Spleen (tissue), 11 donors: ENCODE measurements around the gene LTBR. TPM values are rescaled to one million over a fixed set of nuclear protein-coding genes. Genes with fewer than 3 reads are reported as not detected.

Source experiments
- DNase-seq: peaks from one replicate; pipeline ENCODE4 v3.0.0-alpha.2; 2020
- H3K27ac ChIP-seq, 8 donors: fragments of 200-600 bp; sonication (generic) in 7 of 8; 1 replicate in 4 of 8; 2 replicates in 4 of 8; pipeline versions ENCODE4 v1.5.0 to v1.8.0; 2016 to 2021; ENCODE audit warnings: inconsistent platforms in 4 of 8, mild to moderate bottlenecking in 4 of 8, moderate library complexity in 1 of 8
- H3K27me3 ChIP-seq, 7 donors: fragments of 200-600 bp; sonication (generic) in 6 of 7; replicated peaks in 1 of 7; 1 replicate in 4 of 7; 2 replicates in 3 of 7; pipeline versions ENCODE4 v1.5.0 to v1.8.0; 2016 to 2021; ENCODE audit warnings: inconsistent platforms in 3 of 7, mild to moderate bottlenecking in 1 of 7
- H3K36me3 ChIP-seq, 6 donors: fragments of 200-600 bp; sonication (generic) in 5 of 6; 1 replicate in 4 of 6; 2 replicates in 2 of 6; pipeline versions ENCODE4 v1.5.0 to v1.8.0; 2016 to 2021; ENCODE audit warnings: inconsistent platforms in 2 of 6
- H3K4me1 ChIP-seq, 6 donors: fragments of 200-600 bp; sonication (generic) in 5 of 6; 1 replicate in 3 of 6; 2 replicates in 3 of 6; pipeline versions ENCODE4 v1.5.0 to v1.8.0; 2016 to 2021; ENCODE audit warnings: inconsistent platforms in 3 of 6
- H3K4me3 ChIP-seq, 8 donors: fragments of 200-600 bp; sonication (generic) in 7 of 8; 1 replicate in 4 of 8; 2 replicates in 4 of 8; pipeline versions ENCODE4 v1.5.0 to v1.8.0; 2016 to 2021; ENCODE audit warnings: inconsistent platforms in 4 of 8, mild to moderate bottlenecking in 4 of 8, moderate library complexity in 2 of 8
- H3K9me3 ChIP-seq, 8 donors: fragments of 200-600 bp; sonication (generic) in 7 of 8; 1 replicate in 4 of 8; 2 replicates in 4 of 8; pipeline versions ENCODE4 v1.5.0 to v1.8.0; 2016 to 2021; ENCODE audit warnings: inconsistent platforms in 4 of 8
- CTCF ChIP-seq, 11 experiments: fragments of 200-600 bp in 7 of 11; fragments of 450-650 bp in 4 of 11; sonication (generic) in 4 of 11; IDR thresholded peaks in 8 of 11; conservative IDR thresholded peaks in 3 of 11; 1 replicate in 7 of 11; 2 replicates in 4 of 11; pipeline versions ENCODE4 v1.4.0 to v1.8.0; 2016 to 2021; ENCODE audit warnings: antibody characterized with exemption in 11 of 11, inconsistent platforms in 4 of 11, mild to moderate bottlenecking in 1 of 11
- POLR2A ChIP-seq, 3 donors: fragments of 450-650 bp; IDR thresholded peaks; one replicate each; pipeline ENCODE4 v1.5.1; 2017; ENCODE audit warnings: antibody characterized with exemption in 3 of 3, mild to moderate bottlenecking in 1 of 3
- POLR2AphosphoS5 ChIP-seq, 3 donors: sonication (generic); formaldehyde crosslinking; IDR thresholded peaks; one replicate each; pipeline ENCODE4 v1.5.1; 2017; ENCODE audit warnings: antibody characterized with exemption in 3 of 3
- WGBS, 5 donors: extraction: QIAGEN DNeasy Blood & Tissue Kit in 3 of 5; methylation state at CpG; one replicate each; pipeline versions ENCODE4 v1.1.5 to v1.1.7; 2013 to 2018; 5-methylcytosine and 5-hydroxymethylcytosine counted together
- intact Hi-C: fragments of 100-400 bp; cut with DNase I; formaldehyde crosslinking; loops from one replicate; pipeline ENCODE4 v1.15.0; 2023; ENCODE audit warnings: low total_unique reads
- polyA plus RNA-seq, 3 donors: library from polyadenylated mRNA; stranded (reverse); fragments of 200-250 nt; gene quantifications; one replicate each; pipeline ENCODE4 v1.2.1, GENCODE V29; 2013
- total RNA-seq, 7 donors: library from RNA; depleted of rRNA in 3 of 7; stranded (reverse); fragments of >200 nt in 3 of 7; fragmentation: NEBNext Ultra II Directional in 4 of 7; extraction: Animal tissue kit (Norgen Biotek cat#: 25700) in 4 of 7; gene quantifications; one replicate each; pipeline versions ENCODE4 v1.1.0 to v1.2.1, GENCODE V29; 2016 to 2021
- donor health status: healthy with polysubstance abuse.
- donor health status: DM: no; HTN: no; CAD: no; lungs with moderate emphysema.
- donor health status: DM: no; HTN: no; CAD: no.
- donor health status: Bipolar disorder and iron deficiency.
- donor health status: healthy.
- donor health status: DM: no; HTN: no; CAD: no.
- donor health status: DM: yes; HTN: yes; CAD: no.

The LTBR gene
- total and polyA plus RNA-seq, 10 donors, result 14.4 to 155 (median 85.5) TPM

DNA sequence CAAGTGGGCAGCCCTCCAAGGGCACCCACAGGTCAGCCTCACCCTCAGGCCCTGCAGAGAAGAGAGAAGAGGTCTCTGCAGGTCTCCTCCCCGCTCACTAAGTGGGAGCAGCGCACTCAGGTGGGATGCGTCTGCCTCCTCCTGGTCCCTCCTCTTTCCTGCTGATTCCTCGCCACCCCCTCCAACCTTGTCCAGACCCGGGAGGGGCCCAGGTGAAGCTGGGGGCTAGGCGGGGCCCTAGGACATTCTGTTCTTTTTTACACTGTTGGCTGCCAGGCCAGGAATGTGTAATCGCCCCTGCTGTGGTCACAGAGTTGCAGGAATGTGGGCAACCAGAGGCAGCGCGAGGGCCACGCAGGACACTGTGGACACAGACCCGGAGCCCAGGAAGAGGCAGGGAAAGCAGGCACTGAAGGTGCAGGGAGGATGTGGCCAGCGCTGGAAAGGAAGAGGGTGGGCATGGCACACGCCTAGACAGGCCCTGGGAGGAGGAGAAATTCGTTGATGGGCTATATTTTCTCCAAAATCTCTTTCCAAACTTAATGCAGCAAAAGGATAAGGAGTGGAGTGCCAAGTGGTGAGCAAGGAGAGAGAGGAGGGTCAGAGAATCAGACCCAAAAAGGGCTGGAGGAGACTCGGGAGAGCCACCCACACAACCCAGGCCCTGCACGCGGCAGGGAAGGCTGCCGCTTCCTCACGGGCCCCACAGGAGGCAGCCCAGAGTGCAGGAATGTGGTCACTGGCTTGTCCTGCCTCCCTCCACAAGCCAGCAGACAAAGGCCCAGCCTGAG is 7.7 kb upstream of the LTBR start:
- intact Hi-C loops, result no loop called here
- peak overlapping the region in 7 of 8 donors; percentile 15 to 77 (median 53) for H3K27ac ChIP-seq
- TF ChIP-seq CTCF (IDR thresholded peaks at IDR 0.05 in 8 of 11, conservative IDR thresholded peaks at IDR 0.05 in 3 of 11) (peak in 4 of 11 experiments; percentile 19 to 31 (median 27)), POLR2A (IDR thresholded peaks at IDR 0.05) (no peak)

GRCh38 chr12:6376870-6377666 is 6.9 kb upstream of the LTBR start:
- TF ChIP-seq POLR2AphosphoS5 (IDR thresholded peaks at IDR 0.05), result no peak
- TF ChIP-seq POLR2A (IDR thresholded peaks at IDR 0.05), result no peak
- TF ChIP-seq CTCF (IDR thresholded peaks at IDR 0.05 in 8 of 11, conservative IDR thresholded peaks at IDR 0.05 in 3 of 11), result no peak
- H3K9me3 ChIP-seq, result no peaks in the 10 kb centered on the region
- no peaks in the 10 kb centered on the region for H3K36me3 ChIP-seq
- no peak overlapping the region for H3K4me3 ChIP-seq
- H3K27ac ChIP-seq, result peak overlapping the region in 7 of 8 donors; percentile 22 to 77 (median 53)
- 47 to 59% (median 49%) methylated on average over 10 of the region's 10 CpGs for WGBS, 5 donors
- peaks cover 29 to 94% (median 63%) of the 10 kb centered on the region in 6 donors for H3K4me1 ChIP-seq
- intact Hi-C loops, result no loop called here
- H3K27me3 ChIP-seq, result peaks cover 0 to 24% (median 0%) of the 10 kb centered on the region in 7 donors
- no peak for DNase-seq

More for the DNA sequence above, 7.7 kb upstream of the LTBR start:
- no peaks in the 10 kb centered on the region for H3K9me3 ChIP-seq
- WGBS, 5 donors, result 42 to 56% (median 50%) methylated on average over 17 to 19 of the region's 19 CpGs
- peak; percentile 78 for DNase-seq
- H3K4me1 ChIP-seq, result peaks cover 29 to 94% (median 67%) of the 10 kb centered on the region in 6 donors
- peaks cover 0 to 24% (median 0%) of the 10 kb centered on the region in 7 donors for H3K27me3 ChIP-seq
- no peak overlapping the region for H3K4me3 ChIP-seq
- H3K36me3 ChIP-seq, result no peaks in the 10 kb centered on the region

GRCh38 chr12:6377667-6377994 is 6.3 kb upstream of the LTBR start:
- H3K36me3 ChIP-seq, result no peaks in the 10 kb centered on the region
- no peak for TF ChIP-seq POLR2A (IDR thresholded peaks at IDR 0.05)
- TF ChIP-seq CTCF (IDR thresholded peaks at IDR 0.05 in 8 of 11, conservative IDR thresholded peaks at IDR 0.05 in 3 of 11), result no peak
- TF ChIP-seq POLR2AphosphoS5 (IDR thresholded peaks at IDR 0.05), result peak in 1 of 3 donors; percentile 35
- no peaks in the 10 kb centered on the region for H3K9me3 ChIP-seq
- DNase-seq, result peak; percentile 81
- peak overlapping the region in 6 of 8 donors; percentile 0 to 77 (median 58) for H3K27ac ChIP-seq
- intact Hi-C loops, result no loop called here
- WGBS, 5 donors, result 59 to 72% (median 62%) methylated on average over 4 of the region's 4 CpGs
- no peak overlapping the region for H3K4me3 ChIP-seq
- peaks cover 0 to 29% (median 0%) of the 10 kb centered on the region in 7 donors for H3K27me3 ChIP-seq
- peaks cover 24 to 94% (median 59%) of the 10 kb centered on the region in 6 donors for H3K4me1 ChIP-seq
